CD14-positive monocyte (primary cell): ENCODE data around the gene SP9. TPM values are rescaled to one million over a fixed set of nuclear protein-coding genes. Genes with fewer than 3 reads are reported as not detected.

Source experiments
- DNase-seq, 3 donors: peaks; one replicate each; pipeline ENCODE4 v3.0.0-alpha.2; 2011 to 2022
- H2AFZ ChIP-seq: 2 replicates; pipeline ENCODE4 v1.6.0; 2012; ENCODE audit warnings: mild to moderate bottlenecking, low read depth, low read length, inconsistent platforms; ENCODE audit not compliant: insufficient read depth, poor library complexity, severe bottlenecking
- H3K27ac ChIP-seq, 2 donors: 1 replicate in 1 of 2; 2 replicates in 1 of 2; pipeline ENCODE4 v1.5.1; 2012 to 2013; ENCODE audit warnings: low read length in 2 of 2, control low read depth in 1 of 2, inconsistent platforms in 1 of 2, low read depth in 1 of 2, mild to moderate bottlenecking in 1 of 2
- H3K27me3 ChIP-seq, 2 donors: one replicate each; pipeline versions ENCODE4 v1.6.0 to v1.6.1; 2011 to 2013; ENCODE audit warnings: low read length in 2 of 2; ENCODE audit not compliant: control insufficient read depth in 2 of 2, insufficient read depth in 2 of 2
- H3K36me3 ChIP-seq, 2 donors: replicated peaks in 1 of 2; 1 replicate in 1 of 2; 2 replicates in 1 of 2; pipeline versions ENCODE4 v1.5.1 to v1.6.1; 2012 to 2013; ENCODE audit warnings: low read length in 2 of 2, control low read depth in 1 of 2, inconsistent platforms in 1 of 2, mild to moderate bottlenecking in 1 of 2; ENCODE audit not compliant: insufficient read depth in 2 of 2, control insufficient read depth in 1 of 2
- H3K4me1 ChIP-seq, 2 donors: 1 replicate in 1 of 2; 2 replicates in 1 of 2; pipeline versions ENCODE4 v1.5.1 to v1.6.1; 2012 to 2013; ENCODE audit warnings: low read length in 2 of 2, control low read depth in 1 of 2, inconsistent platforms in 1 of 2, mild to moderate bottlenecking in 1 of 2, moderate library complexity in 1 of 2; ENCODE audit not compliant: insufficient read depth in 2 of 2, control insufficient read depth in 1 of 2
- H3K4me2 ChIP-seq: replicated peaks from 2 replicates; pipeline ENCODE3; 2012; ENCODE audit warnings: low read length, moderate library complexity, mild to moderate bottlenecking; ENCODE audit not compliant: poor library complexity, severe bottlenecking; ENCODE audit errors: extremely low read depth
- H3K4me3 ChIP-seq, 3 experiments: fragments of 200-600 bp in 1 of 3; sonication (generic) in 1 of 3; replicated peaks in 1 of 3; 1 replicate in 2 of 3; 2 replicates in 1 of 3; pipeline ENCODE4 v1.5.1; 2011 to 2013; ENCODE audit warnings: low read length in 3 of 3, mild to moderate bottlenecking in 3 of 3, control low read depth in 2 of 3, low read depth in 2 of 3, inconsistent platforms in 1 of 3, moderate library complexity in 1 of 3
- H3K79me2 ChIP-seq: 2 replicates; pipeline ENCODE4 v1.6.0; 2012; ENCODE audit warnings: mild to moderate bottlenecking, control low read depth, inconsistent platforms, low read length, moderate library complexity; ENCODE audit not compliant: insufficient read depth
- H3K9ac ChIP-seq: 2 replicates; pipeline ENCODE4 v1.6.0; 2017; ENCODE audit warnings: low read length, mild to moderate bottlenecking; ENCODE audit not compliant: insufficient read depth, poor library complexity, severe bottlenecking
- H3K9me3 ChIP-seq, 2 donors: replicated peaks in 1 of 2; 1 replicate in 1 of 2; 2 replicates in 1 of 2; pipeline versions ENCODE4 v1.5.1 to v1.6.1; 2012 to 2013; ENCODE audit warnings: low read length in 2 of 2, control low read depth in 1 of 2; ENCODE audit not compliant: control insufficient read depth in 1 of 2, insufficient read depth in 1 of 2
- H4K20me1 ChIP-seq: 2 replicates; pipeline ENCODE4 v1.6.0; 2012; ENCODE audit warnings: mild to moderate bottlenecking, low read length, control low read depth, moderate library complexity; ENCODE audit not compliant: insufficient read depth
- H3K27ac Mint-ChIP-seq, 7 donors: one replicate each; pipeline ENCODE4 v1.8.0; 2020; ENCODE audit warnings: mild to moderate bottlenecking in 7 of 7, mixed read lengths in 7 of 7, moderate library complexity in 6 of 7, inconsistent platforms in 2 of 7
- H3K27me3 Mint-ChIP-seq, 3 donors: one replicate each; pipeline ENCODE4 v1.8.0; 2021 to 2022; ENCODE audit warnings: low read depth in 3 of 3, mild to moderate bottlenecking in 3 of 3, mixed read lengths in 3 of 3, moderate library complexity in 3 of 3, inconsistent platforms in 1 of 3
- H3K36me3 Mint-ChIP-seq, 2 donors: one replicate each; pipeline ENCODE4 v1.8.0; 2020; ENCODE audit warnings: mixed read lengths in 2 of 2, inconsistent platforms in 1 of 2, mild to moderate bottlenecking in 1 of 2
- H3K4me1 Mint-ChIP-seq: one replicate; pipeline ENCODE4 v1.8.0; 2020; ENCODE audit warnings: mild to moderate bottlenecking, mixed read lengths
- H3K4me3 Mint-ChIP-seq, 2 donors: one replicate each; pipeline ENCODE4 v1.8.0; 2020; ENCODE audit warnings: mild to moderate bottlenecking in 2 of 2, mixed read lengths in 2 of 2, moderate library complexity in 1 of 2
- H3K9me3 Mint-ChIP-seq, 7 donors: one replicate each; pipeline ENCODE4 v1.8.0; 2020 to 2022; ENCODE audit warnings: mixed read lengths in 7 of 7, mild to moderate bottlenecking in 6 of 7, moderate library complexity in 6 of 7, inconsistent platforms in 2 of 7
- CTCF ChIP-seq: fragments of 200-600 bp; IDR thresholded peaks from one replicate; pipeline ENCODE4 v1.8.0; 2022; ENCODE audit warnings: antibody characterized with exemption, mild to moderate bottlenecking
- WGBS: methylation state at CpG from one replicate; pipeline ENCODE4 v1.1.5; 2013; ENCODE audit warnings: missing lambda C conversion rate; ENCODE audit not compliant: insufficient coverage; 5-methylcytosine and 5-hydroxymethylcytosine counted together
- intact Hi-C, 2 donors: fragments of 100-400 bp; cut with micrococcal nuclease; formaldehyde crosslinking; loops; one replicate each; pipeline versions ENCODE4 v1.15.0 to v1.15.1; 2023
- polyA plus RNA-seq, 3 donors: library from polyadenylated mRNA; depleted of rRNA in 1 of 3; unstranded in 2 of 3; stranded (reverse) in 1 of 3; fragments of 300-500 nt in 2 of 3; fragments of >200 nt in 1 of 3; fragmentation: Illumina TruSeq in 2 of 3; gene quantifications; 1 replicate in 2 of 3; 2 replicates in 1 of 3; pipeline ENCODE4 v1.2.3, GENCODE V29; 2012 to 2021

Gene SP9
- polyA plus RNA-seq, 3 donors = not detected

DNA sequence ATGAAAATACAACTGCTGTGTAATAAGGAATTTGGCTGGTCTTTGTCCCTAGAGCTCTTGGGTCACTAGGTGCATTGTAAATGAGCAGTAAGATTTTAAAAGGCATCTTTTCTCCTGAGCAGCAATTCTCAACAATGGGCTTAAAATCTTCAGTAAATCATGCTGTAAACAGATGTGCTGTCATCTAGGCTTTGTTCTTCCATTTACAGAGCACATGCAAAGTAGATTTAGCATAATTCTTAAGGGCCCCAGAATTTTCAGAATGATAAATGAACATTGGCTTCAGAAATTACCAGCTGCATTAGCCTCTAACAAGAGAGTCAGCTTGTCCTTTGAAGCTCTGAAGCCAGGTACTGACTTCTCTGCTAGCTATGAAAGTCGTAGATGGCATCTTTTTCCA is 33.9 kb downstream of the SP9 start:
- H2AFZ ChIP-seq = no peak overlapping the region
- no peaks in the 10 kb centered on the region for H3K4me1 ChIP-seq
- H3K4me2 ChIP-seq = no peak overlapping the region
- Mint-ChIP-seq H3K4me1 (no peaks in the 10 kb centered on the region), H3K27me3 (no peaks in the 10 kb centered on the region), H3K36me3 (peaks cover 68 to 84% of the 10 kb centered on the region in 2 donors), H3K27ac (no peak overlapping the region), H3K4me3 (no peak overlapping the region), H3K9me3 (peaks cover 7 to 28% (median 22%) of the 10 kb centered on the region in 7 donors)
- H4K20me1 ChIP-seq = peaks cover 25% of the 10 kb centered on the region
- TF ChIP-seq CTCF = no peak
- no peaks in the 10 kb centered on the region for H3K27me3 ChIP-seq
- H3K27ac ChIP-seq = no peak overlapping the region
- peaks cover 67 to 99% of the 10 kb centered on the region in 2 donors for H3K36me3 ChIP-seq
- peaks cover 10 to 18% of the 10 kb centered on the region in 2 donors for H3K9me3 ChIP-seq
- intact Hi-C loops = no loop called here
- no peak overlapping the region for H3K4me3 ChIP-seq
- H3K79me2 ChIP-seq = no peaks in the 10 kb centered on the region
- WGBS = no CpG with 5 or more reads among the region's 1 CpG
- DNase-seq = no peak
- H3K9ac ChIP-seq = no peak overlapping the region

DNA sequence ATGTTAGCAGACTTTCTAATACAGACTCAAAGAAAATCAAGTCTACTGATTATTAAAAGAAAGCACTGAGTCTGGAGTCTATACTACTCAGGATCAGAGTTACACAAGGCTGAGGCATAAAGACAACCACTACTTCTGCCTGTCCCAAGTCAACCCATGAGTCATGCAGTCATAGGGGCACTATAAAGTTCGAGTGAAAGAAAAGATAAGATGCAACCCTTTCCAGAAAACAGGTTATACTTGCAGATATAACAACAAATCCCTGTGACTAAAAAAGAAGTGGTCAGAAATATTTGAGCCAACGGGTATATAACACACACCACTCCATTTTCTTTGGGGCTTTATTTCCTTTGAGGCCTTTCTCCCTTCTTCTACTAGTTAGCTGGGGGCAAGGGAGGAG is 42.2 kb downstream of the SP9 start:
- H3K27ac Mint-ChIP-seq = peak overlapping the region in 1 of 7 donors; percentile 37
- H3K4me3 Mint-ChIP-seq = no peak overlapping the region
- H2AFZ ChIP-seq = no peak overlapping the region
- no peaks in the 10 kb centered on the region for H3K27me3 ChIP-seq
- H3K4me2 ChIP-seq = no peak overlapping the region
- peaks cover under 1% of the 10 kb centered on the region for H3K79me2 ChIP-seq
- peaks cover 78 to 90% of the 10 kb centered on the region in 2 donors for H3K36me3 Mint-ChIP-seq
- H3K9me3 Mint-ChIP-seq = no peaks in the 10 kb centered on the region
- no peaks in the 10 kb centered on the region for H3K4me1 ChIP-seq
- no peaks in the 10 kb centered on the region for H3K9me3 ChIP-seq
- peaks cover 0 to 2% (median 0%) of the 10 kb centered on the region in 3 donors for H3K27me3 Mint-ChIP-seq
- no CpG with 5 or more reads among the region's 2 CpGs for whole genome bisulfite sequencing
- no peak overlapping the region for H3K4me3 ChIP-seq
- peaks cover 95 to 100% of the 10 kb centered on the region in 2 donors for H3K36me3 ChIP-seq
- peaks cover 20% of the 10 kb centered on the region for H4K20me1 ChIP-seq
- DNase-seq = no peak
- H3K9ac ChIP-seq = no peak overlapping the region
- intact Hi-C loops = no loop called here
- H3K4me1 Mint-ChIP-seq = no peaks in the 10 kb centered on the region
- TF ChIP-seq CTCF = no peak
- H3K27ac ChIP-seq = no peak overlapping the region
